HT1080 (cell line): Measurements from ENCODE around the gene ASNSD1. TPM values are rescaled to one million over a fixed set of nuclear protein-coding genes. Genes with fewer than 3 reads are reported as not detected.
"Not testable (repeated sequence)": the region's sequence is repeated elsewhere in the genome, so short reads cannot be mapped to it uniquely, and the experiment has no call there.

Source experiments
- DNase-seq: peaks from one replicate; pipeline ENCODE4 v3.0.0-alpha.2; 2015; ENCODE audit warnings: low read depth
- total RNA-seq: library from RNA; depleted of rRNA; stranded (reverse); fragments of >200 nt; shearing (Covaris generic); gene quantifications from 2 replicates; pipeline ENCODE4 v1.2.3, GENCODE V29; 2014; rRNA removed

The ASNSD1 gene
- total RNA-seq, 1 experiment from 2014 or later: 66.2 TPM

DNA sequence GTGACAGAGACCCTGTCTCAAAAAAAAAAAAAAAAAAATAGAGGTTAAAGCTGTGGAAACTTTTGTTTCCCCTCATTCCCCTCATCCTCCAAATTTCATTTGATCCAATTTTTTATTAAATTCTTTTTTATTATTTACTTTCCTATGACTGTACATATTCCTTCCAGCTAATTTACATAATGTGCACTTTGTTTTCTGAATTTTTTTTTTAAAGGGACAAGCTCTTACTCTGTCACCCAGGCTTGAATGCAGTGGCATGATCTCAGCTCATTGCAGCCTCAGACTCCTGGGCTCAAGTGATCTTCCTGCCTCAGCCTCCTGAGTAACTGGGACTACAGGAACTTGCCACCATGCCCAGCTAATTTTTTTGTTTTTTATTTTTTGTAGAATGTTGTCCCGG lies 23.6 kb downstream of the ASNSD1 start:
- DNase-seq: no peak

- DNase-seq: peak; percentile 63
These were observed 24.4 kb downstream of the ASNSD1 start for GRCh38 chr2:189685540-189686229.

DNA sequence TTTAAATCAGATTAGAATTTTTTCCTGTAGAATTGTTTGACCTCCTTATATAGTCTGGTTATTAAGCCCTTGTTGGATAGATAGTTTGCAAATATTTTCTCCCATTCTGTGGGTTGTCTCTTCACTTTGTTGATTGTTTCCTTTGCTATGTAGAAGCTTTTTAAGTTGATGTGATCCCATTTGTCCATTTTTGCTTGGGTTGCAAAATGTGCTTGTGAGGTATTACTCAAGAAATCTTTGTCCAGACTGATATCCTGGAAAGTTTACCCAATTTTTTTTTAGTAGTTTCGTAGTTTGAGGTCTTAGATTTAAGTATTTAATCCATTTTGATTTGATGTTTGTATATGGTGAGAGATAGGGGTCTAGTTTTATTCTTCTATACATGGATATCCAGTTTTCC lies 26.5 kb downstream of the ASNSD1 start:
- not testable (repeated sequence) for DNase-seq

DNA sequence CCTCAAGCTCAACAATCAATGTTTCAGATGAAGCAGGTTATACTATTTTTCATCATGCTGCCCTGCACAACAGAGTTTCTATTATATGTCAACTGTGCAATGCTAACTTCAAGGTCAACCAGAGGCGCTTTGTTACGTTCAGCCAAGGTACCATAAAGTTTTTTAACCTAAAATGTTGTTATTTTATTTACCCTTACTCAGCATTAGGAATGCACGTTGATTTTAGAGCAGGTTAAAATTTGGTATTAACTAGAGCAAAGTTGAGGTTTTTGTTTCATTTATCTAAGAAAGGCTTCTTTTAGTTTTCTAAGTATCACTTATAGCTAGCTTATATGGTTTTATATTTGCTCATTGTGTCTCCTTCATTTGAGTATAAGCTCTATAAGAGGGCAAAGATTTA lies 35.0 kb downstream of the ASNSD1 start:
- DNase-seq: no peak

- DNase-seq: no peak
These were observed 37.0 kb downstream of the ASNSD1 start for GRCh38 chr2:189698020-189698887.

DNA sequence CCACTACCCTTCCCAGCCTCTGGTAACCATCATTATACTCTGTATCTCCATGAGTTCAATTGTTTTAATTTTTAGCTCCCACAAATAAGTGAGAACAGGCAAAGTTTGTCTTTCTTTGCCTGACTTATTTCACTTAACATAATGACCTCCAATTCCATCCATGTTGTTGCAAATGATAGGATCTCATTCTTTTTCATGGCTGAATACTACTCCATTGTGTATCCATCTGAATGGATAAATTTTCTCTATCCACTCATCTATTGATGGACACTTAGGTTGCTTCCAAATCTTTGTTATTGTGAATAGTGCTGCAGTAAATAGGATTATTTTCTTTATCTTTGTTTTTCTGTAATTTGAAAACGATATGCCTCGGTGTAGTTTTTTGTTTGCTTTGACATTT lies 39.4 kb downstream of the ASNSD1 start:
- DNase-seq: no peak

- DNase-seq: peak; percentile 27
These were observed 40.8 kb downstream of the ASNSD1 start for GRCh38 chr2:189702071-189702470.

DNA sequence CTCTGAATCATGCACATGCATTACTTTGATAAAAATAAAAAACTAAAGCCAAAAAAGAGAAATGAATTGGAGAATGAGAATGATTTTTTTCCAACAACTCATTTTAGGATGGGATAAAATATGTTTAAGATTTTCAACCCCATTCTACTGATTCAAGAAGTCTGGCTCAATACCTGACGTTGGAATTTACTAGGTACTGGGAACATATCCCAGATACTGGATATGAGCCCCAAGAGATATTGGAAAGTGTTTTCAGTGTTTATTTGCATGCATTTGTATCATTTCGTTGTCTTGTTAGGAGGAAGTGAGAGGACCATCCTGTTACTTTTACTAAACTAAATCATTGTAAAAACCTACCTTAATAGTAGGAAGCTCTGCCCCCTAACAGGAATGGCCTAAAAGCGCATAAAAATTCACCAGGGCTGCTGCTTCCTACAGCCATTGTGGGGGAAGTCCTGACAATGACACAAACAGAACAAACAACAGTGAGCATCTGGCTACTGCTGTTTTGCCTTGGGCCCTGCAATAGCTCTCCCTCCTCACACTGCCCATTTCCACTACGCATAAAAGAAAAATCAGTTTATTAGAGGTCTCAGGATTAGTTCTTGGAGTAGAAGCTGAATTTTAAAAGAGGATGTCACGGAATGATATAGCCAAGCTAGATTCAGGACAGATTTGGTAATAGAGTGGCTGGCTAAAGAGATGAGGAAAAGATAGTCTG lies 48.4 kb downstream of the ASNSD1 start:
- no peak for DNase-seq

GRCh38 chr2:189717593-189717992 lies 56.3 kb downstream of the ASNSD1 start:
- DNase-seq: not testable (repeated sequence)

DNA sequence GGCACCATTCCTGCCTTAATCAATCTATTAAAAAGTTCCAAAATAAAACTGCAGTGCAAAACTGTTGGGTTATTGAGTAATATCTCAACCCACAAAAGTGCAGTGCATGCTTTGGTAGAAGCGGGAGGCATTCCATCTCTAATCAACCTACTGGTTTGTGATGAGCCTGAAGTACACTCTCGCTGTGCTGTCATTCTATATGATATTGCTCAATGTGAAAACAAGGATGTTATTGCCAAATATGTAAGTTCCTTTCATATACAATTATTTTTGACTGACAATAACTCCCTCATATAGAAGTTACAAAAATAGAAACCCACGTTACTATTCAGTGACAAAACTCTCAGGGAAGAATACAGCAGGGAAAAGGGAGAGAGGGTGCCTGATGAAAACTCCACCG lies 58.3 kb downstream of the ASNSD1 start:
- DNase-seq: no peak

Other genes with a start within 250 kb of the ASNSD1 start
- 75.1 and 99.1 TPM in 2 replicates for gene WDR75, start 220.0 kb upstream of the ASNSD1 start, total RNA-seq
- gene SLC40A1, start 80.7 kb upstream of the ASNSD1 start, total RNA-seq: 0.29 and 0.57 TPM in 2 replicates
- 2.0 and 2.4 TPM in 2 replicates for gene ANKAR, start 13.2 kb downstream of the ASNSD1 start, total RNA-seq
- gene OSGEPL1, start 101.3 kb downstream of the ASNSD1 start, total RNA-seq: 11.5 and 14.2 TPM in 2 replicates
- gene ORMDL1, start 122.9 kb downstream of the ASNSD1 start, total RNA-seq: 99.1 and 125 TPM in 2 replicates
- gene PMS1, start 123.0 kb downstream of the ASNSD1 start, total RNA-seq: 18.2 and 19.3 TPM in 2 replicates